IMR-90 (cell line): Measurements from ENCODE around the gene SDHB. TPM values are rescaled to one million over a fixed set of nuclear protein-coding genes. Genes with fewer than 3 reads are reported as not detected.

Source experiments
- ATAC-seq: fragments of 200-7000 bp; cut with Tn5 transposase; 2 replicates; pipeline ENCODE4 v1.9.1; 2020; ENCODE audit warnings: low read depth, mild to moderate bottlenecking, moderate library complexity
- BruUV-seq: library from RNA; stranded (reverse); fragments of 400-500 nt; replicated peaks from 2 replicates; lab custom pipeline; 2021; lab: Mats Ljungman, UMichigan
- CTCF ChIA-PET: fragments of 300-600 bp; formaldehyde crosslinking; extraction: SDS; loops from one replicate; lab custom pipeline; 2021; ENCODE audit warnings: antibody characterized with exemption; lab: Yijun Ruan, JAX
- POLR2A ChIA-PET: fragments of 300-600 bp; sonication (Branson Sonifier 250); formaldehyde crosslinking; loops from one replicate; lab custom pipeline; 2022; ENCODE audit warnings: antibody characterized with exemption; ENCODE audit not compliant: unreplicated experiment; lab: Charles Lee
- DNase-seq: peaks from one replicate; pipeline ENCODE4 v3.0.0; 2013
- H2AFZ ChIP-seq: replicated peaks from 2 replicates; pipeline ENCODE3; 2013; ENCODE audit warnings: low read length, mild to moderate bottlenecking; ENCODE audit not compliant: poor library complexity
- H2AK5ac ChIP-seq: 2 replicates; pipeline ENCODE4 v1.6.1; 2013; ENCODE audit warnings: low read depth, low read length, inconsistent platforms
- H2AK9ac ChIP-seq: replicated peaks from 2 replicates; pipeline ENCODE3; 2013; ENCODE audit warnings: mild to moderate bottlenecking, low read depth, low read length, moderate library complexity; ENCODE audit not compliant: poor library complexity
- H2BK120ac ChIP-seq: 2 replicates; pipeline ENCODE4 v1.6.1; 2013; ENCODE audit warnings: low read depth, low read length, inconsistent platforms
- H2BK15ac ChIP-seq: 3 replicates; pipeline ENCODE4 v1.6.1; 2013; ENCODE audit warnings: low read depth, low read length, inconsistent platforms
- H2BK20ac ChIP-seq: 2 replicates; pipeline ENCODE4 v1.6.1; 2013; ENCODE audit warnings: low read depth, mild to moderate bottlenecking, inconsistent platforms, low read length, moderate library complexity
- H2BK5ac ChIP-seq: 2 replicates; pipeline ENCODE4 v1.6.1; 2013; ENCODE audit warnings: mild to moderate bottlenecking, low read depth, low read length, inconsistent platforms; ENCODE audit not compliant: poor library complexity, severe bottlenecking
- H3K14ac ChIP-seq: replicated peaks from 2 replicates; pipeline ENCODE4 v1.6.1; 2013; ENCODE audit warnings: low read depth, low read length, inconsistent platforms
- H3K18ac ChIP-seq: 2 replicates; pipeline ENCODE4 v1.6.1; 2013; ENCODE audit warnings: low read depth, low read length, control low read depth
- H3K23ac ChIP-seq: 2 replicates; pipeline ENCODE4 v1.6.1; 2013; ENCODE audit warnings: low read depth, low read length, inconsistent platforms
- H3K27ac ChIP-seq: 2 replicates; pipeline ENCODE4 v1.5.1; 2013; ENCODE audit warnings: mild to moderate bottlenecking, control low read depth, low read length; ENCODE audit not compliant: insufficient read depth
- H3K27me3 ChIP-seq: 2 replicates; pipeline ENCODE4 v1.6.1; 2013; ENCODE audit warnings: low read length; ENCODE audit not compliant: control insufficient read depth, insufficient read depth
- H3K36me3 ChIP-seq: 2 replicates; pipeline ENCODE4 v1.6.1; 2013; ENCODE audit warnings: low read length, mixed read lengths; ENCODE audit not compliant: control insufficient read depth, insufficient read depth
- H3K4ac ChIP-seq: 2 replicates; pipeline ENCODE4 v1.6.1; 2013; ENCODE audit warnings: low read depth, low read length, inconsistent platforms
- H3K4me1 ChIP-seq: 2 replicates; pipeline ENCODE4 v1.6.1; 2013; ENCODE audit warnings: low read length, mixed read lengths; ENCODE audit not compliant: control insufficient read depth, insufficient read depth
- H3K4me2 ChIP-seq: 2 replicates; pipeline ENCODE4 v1.6.1; 2013; ENCODE audit warnings: low read depth, mild to moderate bottlenecking, control low read depth, low read length, moderate library complexity
- H3K4me3 ChIP-seq: 2 replicates; pipeline ENCODE4 v1.5.1; 2013; ENCODE audit warnings: low read depth, mild to moderate bottlenecking, control low read depth, low read length, moderate library complexity; ENCODE audit not compliant: insufficient read depth
- H3K56ac ChIP-seq: 2 replicates; pipeline ENCODE4 v1.6.1; 2013; ENCODE audit warnings: low read length, inconsistent platforms; ENCODE audit not compliant: insufficient read depth; ENCODE audit errors: extremely low read depth
- H3K79me1 ChIP-seq, 2 experiments: 2 replicates each; pipeline ENCODE4 v1.6.1; 2013; ENCODE audit warnings: low read length in 2 of 2, inconsistent platforms in 1 of 2, low read depth in 1 of 2
- H3K9ac ChIP-seq: 2 replicates; pipeline ENCODE4 v1.6.1; 2013; ENCODE audit warnings: low read depth, low read length, control low read depth
- H3K9me1 ChIP-seq: 2 replicates; pipeline ENCODE4 v1.6.1; 2013; ENCODE audit warnings: low read length, inconsistent platforms; ENCODE audit not compliant: insufficient read depth
- H3K9me3 ChIP-seq: 2 replicates; pipeline ENCODE4 v1.6.1; 2013; ENCODE audit warnings: low read length; ENCODE audit not compliant: control insufficient read depth, insufficient read depth
- H4K20me1 ChIP-seq: 2 replicates; pipeline ENCODE4 v1.6.1; 2013; ENCODE audit warnings: low read length, inconsistent platforms; ENCODE audit not compliant: insufficient read depth
- H4K5ac ChIP-seq: 2 replicates; pipeline ENCODE4 v1.6.1; 2013; ENCODE audit warnings: mild to moderate bottlenecking, low read depth, low read length, control low read depth
- H4K8ac ChIP-seq, 2 experiments: 2 replicates each; pipeline ENCODE4 v1.6.1; 2013; ENCODE audit warnings: low read depth in 2 of 2, low read length in 2 of 2, control low read depth in 1 of 2, inconsistent platforms in 1 of 2
- H4K91ac ChIP-seq: 2 replicates; pipeline ENCODE4 v1.6.1; 2013; ENCODE audit warnings: low read depth, low read length, inconsistent platforms; ENCODE audit not compliant: insufficient read depth
- CHD1 ChIP-seq: IDR thresholded peaks from 2 replicates; pipeline ENCODE4 v1.6.1; 2012; ENCODE audit warnings: low read depth, low read length, improper control_type of control experiment
- ELK1 ChIP-seq: fragments of 150-350 bp; IDR thresholded peaks from 2 replicates; pipeline ENCODE4 v1.6.1; 2016; ENCODE audit warnings: low read depth, mild to moderate bottlenecking, low read length, moderate library complexity, borderline replicate concordance
- MAFK ChIP-seq: IDR thresholded peaks from 2 replicates; pipeline ENCODE4 v1.6.1; 2012; ENCODE audit warnings: low read depth, low read length, improper control_type of control experiment
- RCOR1 ChIP-seq: IDR thresholded peaks from 2 replicates; pipeline ENCODE4 v1.6.1; 2012; ENCODE audit warnings: mild to moderate bottlenecking, low read length, improper control_type of control experiment; ENCODE audit not compliant: insufficient replicate concordance
- WGBS, 2 experiments: methylation state at CpG; one replicate each; pipeline versions ENCODE4 v1.1.5 to v1.1.7; 2013; ENCODE audit warnings: missing lambda C conversion rate in 2 of 2; ENCODE audit not compliant: insufficient read length in 1 of 2; ENCODE audit errors: extremely low coverage in 2 of 2; 5-methylcytosine and 5-hydroxymethylcytosine counted together
- dilution Hi-C: fragments of 300-500 bp; cut with HindIII; formaldehyde crosslinking; loops from one replicate; pipeline ENCODE4 v1.14.3; 2018; ENCODE audit warnings: low sequenced_read_pairs; ENCODE audit not compliant: unreplicated experiment
- in situ Hi-C: fragments of 300-500 bp; cut with MboI; formaldehyde crosslinking; loops from 3 replicates; pipeline ENCODE4 v1.14.3; 2019; ENCODE audit warnings: low sequenced_read_pairs, inconsistent platforms, mixed read lengths
- intact Hi-C: fragments of 100-400 bp; cut with micrococcal nuclease; formaldehyde crosslinking; loops from 2 replicates; pipeline ENCODE4 v1.10.0; 2022
- polyA plus RNA-seq, 3 experiments: library from polyadenylated mRNA; depleted of rRNA; stranded (reverse); fragments of >200 nt; gene quantifications; 2 replicates each; pipeline ENCODE4 v1.2.3, GENCODE V29; 2012; ENCODE audit warnings: low replicate concordance in 1 of 3
- total RNA-seq: library from RNA; depleted of rRNA; stranded (reverse); fragments of >200 nt; gene quantifications from 2 replicates; pipeline ENCODE4 v1.2.3, GENCODE V29; 2012

SDHB gene
- total and polyA plus RNA-seq, 2 of the 4 experiments (the other 2 are of a cell fraction), result 122 to 206 TPM

- Histone ChIP-seq H4K91ac (no peak overlapping the region), H3K14ac (no peak overlapping the region), H2AK9ac (no peak overlapping the region), H3K27me3 (peaks cover 1% of the 10 kb centered on the region; the same call in 1 of the 2 replicates), H2BK5ac (no peak overlapping the region), H2AFZ (no peak overlapping the region), H2BK20ac (no peak overlapping the region), H3K4me1 (no peaks in the 10 kb centered on the region), H3K18ac (no peak overlapping the region), H4K8ac (no peak overlapping the region), H3K9me1 (no peaks in the 10 kb centered on the region), H3K27ac (no peak overlapping the region), H3K9me3 (peaks cover 8% of the 10 kb centered on the region), H4K20me1 (no peaks in the 10 kb centered on the region), H3K4me2 (no peak overlapping the region), H3K9ac (no peak overlapping the region), H3K36me3 (no peaks in the 10 kb centered on the region), H3K23ac (no peak overlapping the region), H3K79me1 (no peaks in the 10 kb centered on the region), H3K56ac (no peak overlapping the region), H3K4me3 (no peak overlapping the region), H2BK15ac (no peak overlapping the region), H4K5ac (no peak overlapping the region), H2AK5ac (no peak overlapping the region), H2BK120ac (no peak overlapping the region), H3K4ac (no peak overlapping the region)
- dilution Hi-C loops, result no loop called here
- intact Hi-C loops, result no loop called here
- in situ Hi-C loops, result loop anchor here (5.0 kb wide), 1 partner anchor 345 kb away; no protein-coding TSS in a partner anchor
- BruUV-seq, result no TSS peak
- ATAC-seq, result no peak
- TF ChIP-seq MAFK, result no peak
- no peak for TF ChIP-seq ELK1
- no peak for TF ChIP-seq RCOR1
- TF ChIP-seq CHD1, result no peak
- POLR2A ChIA-PET, result no interaction called here
- DNase-seq, result no peak
- CTCF ChIA-PET, result interaction anchor here (2.8 kb wide), 1 partner anchor 63 kb away, joined by 11 read pairs; no protein-coding TSS in a partner anchor
- WGBS, 2 experiments, result no CpG with 5 or more reads among the region's 2 CpGs
Measured at GRCh38 chr1:17061892-17062291, 8.1 kb upstream of the SDHB start.
